GM18520 (cell line): ENCODE data around the gene A3GALT2.
"Not testable (repeated sequence)": the region's sequence is repeated elsewhere in the genome, so short reads cannot be mapped to it uniquely, and the experiment has no call there.

Source experiments
- ATAC-seq: cut with Tn5 transposase; IDR thresholded peaks from one replicate; pipeline ENCODE4 v1.9.1; 2021; ENCODE audit not compliant: unreplicated experiment

A3GALT2 gene

DNA sequence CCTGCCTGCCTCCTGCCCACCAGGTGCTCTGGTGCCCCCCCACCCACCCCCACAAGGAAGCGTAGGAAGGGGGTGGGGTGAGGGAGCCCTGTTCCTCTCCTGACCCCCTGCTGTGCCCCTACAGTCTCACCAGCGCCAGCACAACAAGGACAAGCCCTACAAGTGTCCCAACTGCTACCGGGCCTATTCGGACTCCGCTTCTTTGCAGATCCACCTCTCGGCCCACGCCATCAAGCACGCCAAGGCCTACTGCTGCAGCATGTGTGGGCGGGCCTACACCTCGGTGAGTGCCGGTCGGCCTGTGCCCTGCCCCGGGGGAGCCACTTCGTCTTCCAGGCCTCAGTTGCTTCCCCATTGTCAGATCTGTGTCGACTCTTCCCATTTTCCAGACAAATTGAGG lies 25.9 kb downstream of the A3GALT2 start:
- ATAC-seq: no peak

DNA sequence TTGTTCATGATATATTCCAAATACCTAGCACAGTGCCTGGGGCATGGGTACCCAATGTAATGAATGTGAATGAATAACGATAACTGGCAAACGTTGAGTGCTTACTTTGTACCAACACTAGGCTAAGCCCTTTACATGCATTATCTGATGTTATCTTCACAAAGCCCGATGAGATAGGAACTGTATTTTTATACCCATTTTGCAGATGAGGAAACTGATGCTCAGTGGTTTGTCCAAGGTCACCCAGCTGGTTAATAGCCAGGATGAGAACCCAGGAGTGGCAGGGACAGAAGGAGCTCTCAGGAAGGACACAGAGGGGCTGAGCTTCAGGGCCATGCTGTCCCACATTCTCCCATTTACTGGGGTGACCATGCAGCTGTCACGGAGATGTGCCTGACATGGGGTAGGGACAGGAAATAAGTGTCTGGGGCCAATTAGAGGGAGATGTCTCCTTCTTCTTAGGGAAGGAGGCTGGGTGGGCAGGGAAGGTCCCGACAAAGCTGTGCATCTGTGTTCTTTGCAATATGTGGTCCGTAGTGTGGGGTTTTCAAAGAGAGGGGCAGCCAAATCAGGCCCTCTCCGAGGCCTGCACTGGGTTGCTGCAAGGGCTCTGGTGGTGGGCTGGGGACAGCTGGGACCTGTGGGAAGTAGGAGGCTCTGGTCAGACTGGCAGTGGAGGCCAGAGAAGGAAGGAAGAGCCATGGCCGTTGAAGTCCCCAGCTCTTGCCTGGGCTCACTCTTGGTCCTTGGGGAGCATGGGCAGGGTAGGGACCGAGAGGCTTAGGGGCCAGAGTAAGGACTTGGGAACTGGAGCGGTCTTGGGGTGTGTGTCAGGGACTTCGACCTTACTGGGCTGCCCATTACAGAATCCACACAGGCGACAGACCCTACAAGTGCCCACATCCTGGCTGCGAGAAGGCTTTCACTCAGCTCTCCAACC lies 26.6 kb downstream of the A3GALT2 start:
- no peak for ATAC-seq

DNA sequence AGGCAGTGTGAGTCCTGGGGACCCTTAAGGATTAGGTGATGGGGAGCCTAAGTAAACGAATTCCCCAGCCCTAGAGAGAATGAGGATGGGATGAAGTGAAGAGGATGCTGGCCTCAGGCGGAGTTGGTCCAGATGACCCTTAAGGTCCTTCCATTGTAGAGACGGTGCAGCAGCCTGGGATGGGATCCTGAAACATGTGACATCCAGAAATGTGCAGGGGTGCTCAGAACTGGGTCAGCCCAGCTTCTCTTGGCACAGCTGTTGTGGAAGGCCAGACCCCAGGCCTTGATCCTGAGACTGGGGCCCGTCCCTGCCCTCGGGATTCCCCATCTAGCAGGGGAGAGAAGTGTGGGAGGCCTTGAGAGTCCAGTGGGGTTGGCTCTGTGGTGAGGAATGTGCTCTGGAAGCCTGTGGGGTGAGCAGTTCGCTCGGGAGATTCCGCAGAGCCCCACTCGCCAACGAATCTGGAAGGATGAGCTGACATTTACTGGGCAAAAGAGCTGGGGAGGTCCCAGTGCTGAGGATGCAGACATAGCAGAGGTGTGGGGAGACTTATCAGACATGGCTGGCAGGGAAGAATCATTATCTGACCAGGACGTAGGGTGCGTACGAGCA lies 28.1 kb downstream of the A3GALT2 start:
- no peak for ATAC-seq

DNA sequence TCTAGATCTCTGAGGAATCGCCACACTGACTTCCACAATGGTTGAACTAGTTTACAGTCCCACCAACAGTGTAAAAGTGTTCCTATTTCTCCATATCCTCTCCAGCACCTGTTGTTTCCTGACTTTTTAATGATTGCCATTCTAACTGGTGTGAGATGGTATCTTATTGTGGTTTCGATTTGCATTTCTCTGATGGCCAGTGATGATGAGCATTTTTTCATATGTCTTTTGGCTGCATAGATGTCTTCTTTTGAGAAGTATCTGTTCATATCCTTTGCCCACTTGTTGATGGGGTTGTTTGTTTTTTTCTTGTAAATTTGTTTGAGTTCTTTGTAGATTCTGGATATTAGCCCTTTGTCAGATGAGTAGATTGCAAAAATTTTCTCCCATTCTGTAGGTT lies 30.3 kb downstream of the A3GALT2 start:
- ATAC-seq: not testable (repeated sequence)

DNA sequence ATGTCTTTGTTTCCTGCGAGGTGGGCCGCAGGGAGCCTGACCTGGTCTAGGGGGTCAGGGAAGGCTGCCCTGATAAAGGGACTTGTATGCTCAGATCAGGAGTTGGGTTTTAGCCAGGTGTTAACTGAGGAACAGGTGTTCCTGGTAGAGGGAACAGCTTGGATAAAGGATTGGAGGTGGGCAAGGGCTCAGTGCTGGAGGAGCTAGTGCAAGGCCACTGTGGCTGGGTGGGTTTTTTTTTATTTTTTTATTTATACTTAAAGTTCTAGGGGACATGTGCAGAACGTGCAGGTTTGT lies 31.1 kb downstream of the A3GALT2 start:
- no peak for ATAC-seq

DNA sequence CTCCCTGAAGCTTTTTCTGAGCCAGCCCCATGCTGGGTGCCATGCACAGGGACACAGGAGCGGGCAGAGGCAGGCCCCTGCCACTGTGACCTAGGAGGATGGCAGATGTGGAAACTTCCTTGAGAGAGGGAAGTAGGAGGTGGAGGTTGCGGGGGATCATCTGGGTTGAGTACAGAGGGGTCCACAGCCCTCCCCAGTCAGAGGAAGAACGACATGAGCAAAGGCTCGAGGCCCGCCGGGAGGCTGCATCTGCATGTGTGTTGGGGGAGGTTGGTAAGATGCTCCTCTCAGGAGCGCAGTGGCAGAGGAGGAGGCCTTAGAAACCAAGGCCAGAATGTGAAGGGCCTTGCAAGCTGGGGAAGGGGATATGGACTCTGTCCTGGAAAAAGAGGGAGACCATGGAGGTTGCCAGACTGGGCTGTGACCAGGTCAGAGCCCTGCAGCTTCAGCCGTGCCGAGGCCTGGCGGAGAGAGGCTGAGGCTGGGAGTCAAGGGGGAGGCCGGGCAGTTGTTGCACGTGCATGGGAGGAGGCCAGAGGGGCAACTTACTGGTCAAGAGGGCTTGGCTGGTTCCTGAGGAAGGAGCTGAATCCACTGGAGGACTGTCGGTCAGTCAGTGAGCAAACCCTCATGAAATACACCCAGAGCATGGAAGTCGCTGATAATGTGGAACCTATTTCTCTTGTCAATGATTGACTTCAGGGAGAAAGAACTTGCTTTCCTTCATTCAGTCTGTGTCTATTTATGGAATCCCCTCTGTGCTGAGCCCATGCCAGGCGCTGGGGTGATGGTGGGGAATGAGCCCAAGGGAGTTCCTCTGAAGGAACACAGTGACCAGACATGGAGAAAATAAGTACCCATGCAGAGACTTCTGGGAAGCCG lies 31.7 kb downstream of the A3GALT2 start:
- ATAC-seq: no peak

DNA sequence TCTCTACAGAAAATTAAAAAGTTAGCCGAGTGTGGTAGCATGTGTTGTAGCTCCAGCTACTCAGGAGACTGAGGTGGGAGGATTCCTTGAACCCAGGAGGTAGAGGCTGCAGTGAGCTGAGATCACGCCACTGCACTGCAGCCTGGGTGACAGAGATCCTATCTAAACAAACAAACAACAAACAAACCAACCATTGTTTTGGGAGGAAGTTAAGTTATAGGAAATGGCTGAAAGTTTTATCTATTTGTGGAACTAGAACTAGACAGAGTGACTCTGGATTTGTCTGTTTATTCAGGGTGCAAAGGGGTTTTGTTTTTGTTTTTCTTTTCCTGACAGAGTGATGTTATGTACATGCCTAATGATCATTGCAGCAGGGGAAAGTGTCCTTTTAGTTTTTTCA lies 33.6 kb downstream of the A3GALT2 start:
- no peak for ATAC-seq

DNA sequence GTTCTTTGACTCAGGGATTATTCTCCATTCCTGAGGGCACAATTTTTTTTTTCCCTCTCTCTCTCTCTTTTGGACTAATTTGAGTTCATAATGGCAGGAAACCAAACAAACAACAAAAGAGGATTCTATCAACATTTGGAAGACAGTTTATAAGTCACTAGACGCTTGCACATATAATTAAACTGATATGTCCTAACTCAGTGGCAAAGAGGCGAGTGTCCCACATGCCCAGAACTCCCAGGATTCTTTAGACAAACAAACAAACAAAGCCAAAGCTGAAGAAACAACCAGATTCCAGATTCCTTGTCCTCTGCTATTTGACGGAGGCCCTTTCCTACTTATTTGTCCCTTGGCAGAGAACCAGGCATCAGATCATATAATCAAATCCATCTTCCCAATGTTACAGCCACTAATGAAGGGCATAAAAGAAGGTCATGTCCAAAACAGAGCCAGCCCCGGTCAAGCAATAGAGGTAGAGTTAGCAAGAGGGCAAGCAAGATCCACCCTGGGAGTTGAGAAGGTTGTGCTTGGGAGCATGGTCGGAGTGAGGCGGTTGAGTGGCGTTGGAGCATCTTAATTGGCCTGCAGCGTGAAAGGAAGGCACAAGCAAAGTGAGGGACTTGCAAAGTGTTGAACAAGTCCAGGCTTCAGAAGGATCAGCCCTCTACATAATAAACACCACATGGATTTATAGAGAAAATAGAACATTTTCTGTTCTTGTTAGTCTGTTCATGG lies 34.3 kb downstream of the A3GALT2 start:
- ATAC-seq: no peak

DNA sequence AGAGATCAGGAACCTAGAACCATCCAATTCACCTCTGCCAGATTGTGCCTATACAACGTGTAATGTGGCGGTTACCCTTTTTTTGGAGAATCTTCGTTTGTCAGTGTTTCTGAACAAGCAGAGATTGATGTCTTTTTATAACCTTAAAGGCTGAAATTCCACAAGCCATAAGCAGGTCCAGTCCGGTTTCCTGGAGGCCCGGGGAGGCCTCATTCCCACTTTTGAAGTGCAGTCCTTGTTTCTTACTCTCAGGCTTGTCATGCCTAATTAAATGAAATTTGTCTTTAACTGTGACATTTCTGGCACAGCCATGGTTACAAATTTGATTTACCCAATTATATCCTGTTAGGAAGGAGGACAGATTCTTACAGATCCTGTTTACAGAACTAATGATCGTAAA lies 36.8 kb downstream of the A3GALT2 start:
- no peak for ATAC-seq

DNA sequence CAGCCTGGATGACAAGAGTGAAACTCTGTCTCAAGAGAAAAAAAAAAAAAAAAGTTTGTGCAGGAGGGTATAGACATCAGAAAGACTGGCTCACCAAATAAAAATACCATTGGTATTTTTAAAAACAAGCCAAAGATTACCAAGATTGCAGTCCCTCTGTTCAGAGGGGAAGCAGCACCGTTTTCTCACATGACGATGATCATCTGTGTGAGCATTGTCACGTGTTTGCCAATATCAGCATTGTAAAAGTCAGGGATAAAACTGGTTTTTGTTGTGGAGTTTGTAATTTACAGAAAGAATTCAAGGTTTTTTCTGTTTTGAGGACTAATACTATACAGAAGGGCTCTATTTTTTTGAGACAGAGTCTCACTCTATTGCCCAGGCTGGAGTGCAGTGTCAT lies 38.1 kb downstream of the A3GALT2 start:
- no peak for ATAC-seq

DNA sequence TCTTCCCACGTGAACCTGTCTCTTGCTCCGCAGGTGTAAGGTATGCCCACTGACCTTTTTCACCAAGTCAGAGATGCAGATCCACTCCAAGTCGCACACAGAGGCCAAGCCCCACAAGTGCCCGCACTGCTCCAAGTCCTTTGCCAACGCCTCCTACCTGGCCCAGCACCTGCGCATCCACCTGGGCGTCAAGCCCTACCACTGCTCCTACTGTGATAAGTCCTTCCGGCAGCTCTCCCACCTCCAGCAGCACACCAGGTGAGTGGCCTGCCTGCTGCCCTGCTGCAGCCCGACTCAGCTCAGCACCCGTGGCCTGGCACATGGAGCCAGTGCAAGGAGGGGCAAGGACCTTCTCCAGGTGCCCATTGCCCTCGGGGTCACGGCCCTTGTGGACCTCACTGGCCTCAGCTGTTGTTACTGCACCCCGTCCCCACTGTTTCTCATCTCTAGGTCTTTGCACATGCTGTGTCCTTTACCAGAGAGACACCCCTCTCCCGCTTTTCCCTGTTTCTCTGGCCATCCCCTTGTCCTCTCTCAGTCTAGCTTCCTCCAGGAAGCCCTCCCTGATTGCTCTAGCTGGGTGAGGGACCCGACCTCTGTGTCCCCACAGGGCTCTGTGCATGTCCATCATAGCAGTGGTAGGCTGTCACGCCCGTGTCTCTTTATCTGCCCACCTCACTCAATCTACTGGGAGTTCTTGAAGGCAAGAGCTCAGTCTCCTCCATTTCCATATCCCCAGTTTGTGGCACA lies 39.2 kb downstream of the A3GALT2 start:
- ATAC-seq: no peak

DNA sequence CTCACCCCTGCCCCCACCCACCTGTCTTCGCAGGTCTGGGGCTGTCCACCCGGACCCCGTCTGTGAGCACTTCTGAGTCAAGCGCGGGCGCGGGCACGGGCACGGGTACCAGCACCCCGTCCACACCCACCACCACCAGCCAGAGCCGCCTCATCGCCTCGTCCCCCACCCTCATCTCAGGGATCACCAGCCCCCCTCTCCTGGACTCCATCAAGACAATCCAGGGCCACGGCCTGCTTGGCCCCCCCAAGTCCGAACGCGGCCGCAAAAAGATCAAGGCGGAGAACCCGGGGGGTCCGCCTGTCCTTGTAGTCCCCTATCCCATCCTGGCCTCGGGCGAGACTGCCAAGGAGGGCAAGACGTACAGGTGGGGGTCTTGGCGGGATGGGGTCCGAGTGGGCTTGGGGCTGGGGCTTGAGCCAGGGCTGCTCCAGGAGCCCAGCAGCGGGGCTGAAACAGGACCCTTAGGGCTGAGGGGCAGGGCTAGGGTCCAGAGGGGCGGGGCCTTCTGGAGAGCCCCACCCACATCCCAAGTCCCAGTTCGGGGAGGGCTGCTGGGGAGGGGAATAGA lies 40.7 kb downstream of the A3GALT2 start:
- no peak for ATAC-seq

DNA sequence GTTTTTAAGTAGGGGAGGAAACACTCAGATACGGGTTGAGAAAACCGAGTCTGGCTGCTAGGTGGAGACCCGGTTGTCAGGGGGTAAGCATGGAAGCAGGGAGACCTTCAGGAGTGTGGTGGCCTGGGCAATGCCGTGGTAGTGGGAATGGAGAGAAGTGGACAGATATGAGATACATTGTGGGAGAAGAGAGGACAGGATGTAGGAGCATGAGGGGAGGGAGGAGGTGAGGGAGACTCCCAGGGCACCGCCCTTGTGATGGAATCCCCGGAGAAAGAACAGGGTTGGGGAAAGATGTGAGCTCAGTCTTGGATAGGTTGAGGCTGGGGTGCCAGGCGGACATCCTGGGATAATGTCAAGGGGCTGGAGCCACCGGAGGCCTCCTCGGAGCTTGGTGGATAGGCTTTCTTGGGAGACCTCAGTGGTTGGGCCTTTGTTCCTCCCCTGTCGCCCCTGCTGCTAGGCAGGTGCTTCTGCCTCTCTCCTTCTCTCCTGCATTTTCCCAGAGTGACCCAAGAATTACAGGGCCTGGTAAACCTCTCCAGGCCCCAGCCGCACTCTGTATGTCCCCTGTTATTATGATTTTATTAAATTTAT lies 43.3 kb downstream of the A3GALT2 start:
- no peak for ATAC-seq

DNA sequence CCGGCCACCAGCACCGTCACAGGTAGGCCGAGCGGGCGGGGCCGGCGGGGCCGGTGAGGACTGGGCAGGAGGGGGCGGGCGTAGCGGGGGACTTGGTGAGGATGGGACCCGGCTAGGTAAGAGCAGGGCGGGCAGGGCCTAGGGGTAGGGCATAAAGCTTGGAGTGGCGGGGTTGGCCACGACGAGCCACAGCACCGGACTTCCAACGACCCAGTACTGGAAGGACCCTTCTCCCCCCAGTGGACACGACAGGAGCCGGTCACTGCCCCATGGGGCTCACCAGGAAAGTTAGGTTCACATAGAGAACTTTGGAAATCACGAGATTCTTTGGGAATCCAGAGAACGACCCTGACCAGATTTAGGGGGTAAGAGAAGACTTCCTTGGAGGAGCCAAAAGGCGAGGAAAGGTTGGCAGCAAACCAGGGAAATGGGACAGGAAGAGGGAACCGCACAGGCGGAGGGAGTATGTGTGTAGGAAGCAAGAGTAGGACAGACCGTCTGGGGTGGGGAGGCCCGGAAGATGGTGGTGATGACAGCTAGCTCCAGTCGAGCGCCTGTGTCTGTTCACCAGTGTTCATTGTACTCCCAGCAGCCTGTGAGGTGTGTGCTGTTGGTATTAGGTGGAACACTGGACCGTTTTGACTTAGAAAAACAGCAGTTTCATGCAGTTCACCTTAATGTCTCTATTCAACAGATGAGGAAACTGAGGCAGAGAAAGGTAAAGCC lies 44.2 kb downstream of the A3GALT2 start:
- ATAC-seq: no peak

DNA sequence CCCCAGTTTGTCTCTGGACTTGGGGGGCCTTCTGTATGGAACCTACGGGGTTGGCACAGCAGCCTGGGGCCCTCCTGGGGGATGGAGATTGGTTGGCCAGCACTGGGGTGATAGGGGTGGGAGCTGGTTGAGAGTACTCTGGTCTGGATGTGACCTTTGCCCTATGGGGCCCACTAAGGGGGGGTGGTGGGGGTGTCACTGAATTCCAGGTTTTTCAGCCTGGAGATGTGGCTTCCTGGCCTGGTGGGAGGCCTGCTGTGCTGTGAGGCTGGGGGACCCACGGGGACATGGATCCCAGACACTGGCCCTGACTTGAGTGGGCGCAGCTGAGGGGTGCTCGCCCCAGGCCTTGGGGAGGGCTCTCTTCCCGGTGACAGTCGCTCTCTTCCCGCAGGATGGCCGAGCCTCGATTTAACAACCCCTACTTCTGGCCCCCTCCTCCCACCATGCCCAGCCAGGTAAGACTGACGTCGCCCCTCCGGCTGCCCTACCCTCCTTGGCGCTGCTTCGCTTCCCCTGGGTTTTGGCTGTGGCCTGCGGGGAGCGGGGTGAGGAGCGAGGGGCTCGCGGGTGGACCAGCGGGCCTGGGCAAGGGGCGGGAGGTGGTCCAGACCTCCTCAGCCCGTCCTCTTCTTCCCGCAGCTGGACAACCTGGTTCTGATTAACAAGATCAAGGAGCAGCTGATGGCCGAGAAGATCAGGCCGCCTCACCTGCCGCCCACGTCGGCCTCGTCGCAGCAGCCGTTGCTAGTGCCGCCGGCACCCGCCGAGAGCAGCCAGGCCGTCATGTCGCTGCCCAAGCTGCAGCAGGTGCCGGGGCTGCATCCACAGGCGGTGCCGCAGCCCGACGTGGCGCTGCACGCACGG lies 45.0 kb downstream of the A3GALT2 start:
- no peak for ATAC-seq

DNA sequence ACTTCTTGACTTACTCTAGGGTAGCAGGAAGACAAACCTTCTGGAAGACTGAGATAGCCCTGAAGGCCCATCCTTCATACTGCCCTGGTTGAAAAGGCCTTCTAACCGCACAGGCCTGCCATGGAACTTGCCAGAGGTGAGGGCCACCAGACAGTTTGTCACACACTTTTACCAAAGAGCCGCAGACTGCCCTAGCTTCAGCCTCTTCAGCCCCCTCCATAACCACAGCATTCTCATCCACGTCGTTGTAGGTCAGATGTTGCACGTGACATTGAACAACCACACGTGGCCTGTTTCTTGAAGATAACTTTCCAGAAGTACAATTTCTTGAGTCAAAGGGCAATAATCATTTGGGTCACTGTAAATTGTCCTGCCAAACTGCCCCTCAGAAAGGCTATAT lies 45.7 kb downstream of the A3GALT2 start:
- no peak for ATAC-seq

DNA sequence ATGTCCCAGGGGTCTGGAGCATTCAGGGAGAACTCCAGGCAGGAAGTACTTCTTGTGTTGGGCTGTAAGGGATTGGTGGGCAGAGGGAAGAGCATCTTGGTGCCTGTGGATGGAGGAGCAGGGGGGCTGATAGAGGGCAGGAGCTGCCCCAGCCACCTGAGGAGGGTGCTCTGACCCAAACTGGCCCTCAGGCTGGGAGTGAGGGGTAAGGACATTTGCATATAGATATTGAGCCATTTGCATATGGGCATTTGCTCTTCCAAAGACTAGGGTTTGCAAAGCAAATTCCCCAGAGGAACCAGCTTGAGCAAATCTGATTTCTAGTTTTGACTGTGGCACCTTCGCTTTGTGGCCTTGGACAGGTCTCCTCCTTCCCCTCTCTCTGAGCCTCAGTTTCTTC lies 46.5 kb downstream of the A3GALT2 start:
- ATAC-seq: no peak

DNA sequence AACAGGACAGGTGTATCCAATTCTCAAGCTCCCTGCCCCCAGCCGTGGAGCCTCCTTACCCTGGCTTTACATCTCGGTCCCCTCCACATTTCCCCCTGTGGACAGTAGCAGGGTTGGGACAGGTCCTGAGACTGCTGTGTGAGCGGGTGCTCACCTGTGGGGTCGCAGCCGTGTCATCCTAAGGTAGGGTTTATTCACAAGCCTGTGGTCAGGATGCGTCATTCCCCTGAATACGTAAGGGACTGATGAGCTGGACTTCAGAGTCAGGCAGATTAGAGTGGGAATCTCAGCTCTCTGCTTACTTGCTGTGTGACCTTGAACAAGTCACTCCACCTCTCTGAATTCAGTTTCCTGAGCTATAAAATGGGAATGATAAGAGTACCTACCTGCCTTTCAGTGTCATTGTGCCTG lies 46.9 kb downstream of the A3GALT2 start:
- ATAC-seq: no peak
